Effector memory CD4-positive, alpha-beta T cell (primary cell): ENCODE results near the gene SOX13.

Experiments used
- DNase-seq, 3 donors: peaks; one replicate each; pipeline ENCODE4 v3.0.0-alpha.2; 2020
- H3K27ac ChIP-seq: 2 replicates; pipeline ENCODE4 v1.7.0; 2013; ENCODE audit warnings: mild to moderate bottlenecking, low read length, moderate library complexity; ENCODE audit not compliant: insufficient read depth, poor library complexity, severe bottlenecking
- H3K27me3 ChIP-seq: replicated peaks from 2 replicates; pipeline ENCODE4 v1.7.0; 2013; ENCODE audit warnings: mild to moderate bottlenecking, low read length; ENCODE audit not compliant: insufficient read depth, control insufficient read depth, poor library complexity, severe bottlenecking
- H3K36me3 ChIP-seq: 2 replicates; pipeline ENCODE4 v1.7.0; 2013; ENCODE audit warnings: mild to moderate bottlenecking, low read length, moderate library complexity; ENCODE audit not compliant: control insufficient read depth, insufficient read depth
- H3K4me1 ChIP-seq: 2 replicates; pipeline ENCODE4 v1.7.0; 2013; ENCODE audit warnings: low read length, mild to moderate bottlenecking; ENCODE audit not compliant: control insufficient read depth, insufficient read depth, poor library complexity, severe bottlenecking
- H3K4me3 ChIP-seq: 2 replicates; pipeline ENCODE4 v1.7.0; 2013; ENCODE audit warnings: low read length, low read depth, mild to moderate bottlenecking; ENCODE audit not compliant: insufficient read depth, poor library complexity, severe bottlenecking
- H3K9me3 ChIP-seq: 2 replicates; pipeline ENCODE4 v1.7.0; 2013; ENCODE audit warnings: mild to moderate bottlenecking, low read length, moderate library complexity; ENCODE audit not compliant: control insufficient read depth

Gene SOX13

DNA sequence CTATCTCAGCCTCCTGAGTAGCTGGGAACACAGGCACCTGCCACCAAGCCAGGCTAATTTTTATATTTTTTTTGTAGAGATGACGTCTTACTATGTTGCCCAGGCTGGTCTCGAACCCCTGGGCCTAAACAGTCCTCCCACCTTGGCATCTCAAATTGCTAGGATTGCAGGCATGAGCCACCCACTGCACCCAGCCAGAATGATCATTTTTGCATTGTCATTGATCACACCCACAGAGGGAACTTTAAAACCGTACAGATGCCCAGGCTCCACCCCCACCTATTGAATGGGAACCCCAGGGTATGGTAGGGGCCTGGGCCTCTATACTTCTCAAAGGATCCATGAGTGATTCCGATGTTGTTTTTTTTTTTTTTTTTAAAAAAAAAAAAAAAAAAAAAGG lies 42.2 kb downstream of the SOX13 start:
- Histone ChIP-seq H3K9me3 (no peaks in the 10 kb centered on the region), H3K27me3 (no peaks in the 10 kb centered on the region), H3K4me3 (no peak overlapping the region), H3K36me3 (no peaks in the 10 kb centered on the region), H3K4me1 (no peaks in the 10 kb centered on the region), H3K27ac (no peak overlapping the region)
- DNase-seq, result no peak

GRCh38 chr1:204116539-204116938 lies 43.6 kb downstream of the SOX13 start:
- Histone ChIP-seq H3K27ac (no peak overlapping the region), H3K9me3 (no peaks in the 10 kb centered on the region), H3K4me1 (no peaks in the 10 kb centered on the region), H3K4me3 (no peak overlapping the region), H3K36me3 (no peaks in the 10 kb centered on the region), H3K27me3 (no peaks in the 10 kb centered on the region)
- no peak for DNase-seq

- Histone ChIP-seq H3K9me3 (no peaks in the 10 kb centered on the region), H3K4me1 (no peaks in the 10 kb centered on the region), H3K27me3 (no peaks in the 10 kb centered on the region), H3K4me3 (no peak overlapping the region), H3K36me3 (no peaks in the 10 kb centered on the region), H3K27ac (no peak overlapping the region)
- no peak for DNase-seq
These were observed 49.1 kb downstream of the SOX13 start for GRCh38 chr1:204121840-204122555.

- no peak for DNase-seq
- Histone ChIP-seq H3K4me3 (no peak overlapping the region), H3K36me3 (no peaks in the 10 kb centered on the region), H3K9me3 (no peaks in the 10 kb centered on the region), H3K4me1 (no peaks in the 10 kb centered on the region), H3K27ac (no peak overlapping the region), H3K27me3 (no peaks in the 10 kb centered on the region)
These were observed 50.5 kb downstream of the SOX13 start for GRCh38 chr1:204123376-204123775.

GRCh38 chr1:204124639-204125038 lies 51.7 kb downstream of the SOX13 start:
- H3K27me3 ChIP-seq, result no peaks in the 10 kb centered on the region
- no peak overlapping the region for H3K27ac ChIP-seq
- no peaks in the 10 kb centered on the region for H3K36me3 ChIP-seq
- peaks cover 7% of the 10 kb centered on the region for H3K4me1 ChIP-seq
- no peaks in the 10 kb centered on the region for H3K9me3 ChIP-seq
- no peak for DNase-seq
- H3K4me3 ChIP-seq, result no peak overlapping the region

DNA sequence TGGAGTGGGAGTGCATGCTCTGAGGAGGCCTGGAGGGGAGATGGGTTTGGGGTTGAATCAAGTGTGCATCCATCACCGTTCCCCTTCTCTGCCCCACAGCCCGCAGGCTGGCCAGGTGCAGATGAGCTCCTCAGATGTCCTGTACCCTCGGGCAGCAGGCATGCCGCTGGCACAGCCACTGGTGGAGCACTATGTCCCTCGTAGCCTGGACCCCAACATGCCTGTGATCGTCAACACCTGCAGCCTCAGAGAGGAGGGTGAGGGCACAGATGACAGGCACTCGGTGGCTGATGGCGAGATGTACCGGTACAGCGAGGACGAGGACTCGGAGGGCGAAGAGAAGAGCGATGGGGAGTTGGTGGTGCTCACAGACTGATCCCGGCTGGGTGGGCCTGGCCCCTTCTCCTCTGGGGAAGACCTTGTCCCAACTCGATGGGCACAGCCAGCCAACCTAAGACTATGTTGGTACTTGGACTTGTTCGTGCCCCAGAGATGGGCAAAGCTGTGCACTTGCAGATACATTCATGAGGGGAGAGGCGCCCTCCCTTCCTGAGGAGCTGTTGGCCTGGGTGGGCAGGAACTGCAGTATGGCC lies 52.9 kb downstream of the SOX13 start:
- Histone ChIP-seq H3K36me3 (no peaks in the 10 kb centered on the region), H3K27me3 (no peaks in the 10 kb centered on the region), H3K27ac (no peak overlapping the region), H3K4me1 (peaks cover 7% of the 10 kb centered on the region), H3K9me3 (no peaks in the 10 kb centered on the region), H3K4me3 (no peak overlapping the region)
- DNase-seq, result no peak

- H3K27ac ChIP-seq, result no peak overlapping the region
- H3K4me3 ChIP-seq, result no peak overlapping the region
- H3K4me1 ChIP-seq, result peaks cover 7% of the 10 kb centered on the region
- no peaks in the 10 kb centered on the region for H3K36me3 ChIP-seq
- no peak for DNase-seq
- no peaks in the 10 kb centered on the region for H3K9me3 ChIP-seq
- H3K27me3 ChIP-seq, result no peaks in the 10 kb centered on the region
These were observed 53.5 kb downstream of the SOX13 start for GRCh38 chr1:204126386-204126785.

DNA sequence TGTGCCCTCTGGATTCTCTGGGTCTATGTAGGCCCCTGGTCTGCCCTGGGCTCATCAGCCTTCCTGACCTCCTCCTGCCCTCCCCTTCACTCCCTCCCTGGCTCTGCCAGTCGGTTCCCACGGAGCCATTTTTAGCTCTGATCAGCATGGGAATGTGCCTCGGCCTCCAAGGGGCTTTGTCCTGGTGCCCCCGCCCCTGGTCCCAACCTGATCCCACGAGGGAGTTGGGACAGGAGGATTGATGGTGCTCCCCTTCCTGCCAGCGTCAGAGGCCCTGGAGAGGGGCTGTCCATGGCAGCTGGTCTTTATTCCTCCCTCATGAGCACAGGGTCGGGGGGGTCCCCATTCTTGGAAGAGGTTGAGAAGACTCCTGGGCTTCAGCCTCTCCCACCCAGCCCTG lies 54.0 kb downstream of the SOX13 start:
- Histone ChIP-seq H3K9me3 (no peaks in the 10 kb centered on the region), H3K27me3 (no peaks in the 10 kb centered on the region), H3K4me3 (no peak overlapping the region), H3K36me3 (no peaks in the 10 kb centered on the region), H3K27ac (no peak overlapping the region), H3K4me1 (peaks cover 7% of the 10 kb centered on the region)
- no peak for DNase-seq

- Histone ChIP-seq H3K27ac (no peak overlapping the region), H3K4me1 (peaks cover 7% of the 10 kb centered on the region), H3K9me3 (no peaks in the 10 kb centered on the region), H3K27me3 (no peaks in the 10 kb centered on the region), H3K4me3 (no peak overlapping the region), H3K36me3 (no peaks in the 10 kb centered on the region)
- no peak for DNase-seq
These were observed 54.8 kb downstream of the SOX13 start for GRCh38 chr1:204127597-204128242.

- Histone ChIP-seq H3K9me3 (no peaks in the 10 kb centered on the region), H3K4me3 (no peak overlapping the region), H3K27me3 (no peaks in the 10 kb centered on the region), H3K36me3 (no peaks in the 10 kb centered on the region), H3K27ac (no peak overlapping the region), H3K4me1 (peaks cover 7% of the 10 kb centered on the region)
- DNase-seq, result no peak
These were observed 55.6 kb downstream of the SOX13 start for GRCh38 chr1:204128464-204128963.
